Motor neuron (in vitro differentiated cells): ENCODE measurements around the gene ZFPM1. TPM values are rescaled to one million over a fixed set of nuclear protein-coding genes. Genes with fewer than 3 reads are reported as not detected.
"Not testable (repeated sequence)": the region's sequence is repeated elsewhere in the genome, so short reads cannot be mapped to it uniquely, and the experiment has no call there.

ENCODE experiments used
- ATAC-seq, 8 experiments: fragments of 200-7000 bp; cut with Tn5 transposase; replicated peaks in 6 of 8; 2 replicates each; pipeline ENCODE4 v1.8.0; 2021; ENCODE audit warnings: mild to moderate bottlenecking in 8 of 8, moderate library complexity in 8 of 8
- H3K27ac ChIP-seq, 2 donors: fragments of 250-450 bp; sonication (Bioruptor Pico); 2 replicates each; pipeline ENCODE4 v1.9.0; 2021; ENCODE audit warnings: antibody characterized with exemption in 2 of 2, mild to moderate bottlenecking in 2 of 2, moderate library complexity in 1 of 2
- H3K4me1 ChIP-seq, 2 donors: fragments of 250-450 bp; sonication (Bioruptor Pico); replicated peaks in 1 of 2; 2 replicates each; pipeline ENCODE4 v1.6.1; 2021; ENCODE audit warnings: antibody characterized with exemption in 2 of 2, mild to moderate bottlenecking in 2 of 2, moderate library complexity in 1 of 2
- H3K4me3 ChIP-seq, 5 donors: fragments of 250-450 bp; sonication (Bioruptor Pico); 2 replicates each; pipeline ENCODE4 v1.9.0; 2021; ENCODE audit warnings: antibody characterized with exemption in 5 of 5, mild to moderate bottlenecking in 5 of 5, moderate library complexity in 4 of 5
- WGBS, 10 experiments: fragments of 450-650 bp; shearing (Covaris generic); methylation state at CpG; one replicate each; pipeline ENCODE4 v1.0.0; 2022; 5-methylcytosine and 5-hydroxymethylcytosine counted together
- in situ Hi-C, 9 experiments: fragments of 400-800 bp; cut with MboI; loops; one replicate each; pipeline ENCODE4 v1.15.0; 2021; ENCODE audit warnings: low sequenced_read_pairs in 9 of 9, low pct_unique_long_range_greater_than_20kb in 2 of 9; ENCODE audit not compliant: unreplicated experiment in 9 of 9
- total RNA-seq, 8 experiments: library from RNA; unstranded; fragments of 300-600 nt; gene quantifications; 2 replicates each; pipeline versions ENCODE4 v1.2.3 to v1.2.4, GENCODE V29; 2022

ZFPM1 gene
- total RNA-seq, 8 experiments from 2014 or later = 1.4 to 3.4 (median 2.7) TPM

DNA sequence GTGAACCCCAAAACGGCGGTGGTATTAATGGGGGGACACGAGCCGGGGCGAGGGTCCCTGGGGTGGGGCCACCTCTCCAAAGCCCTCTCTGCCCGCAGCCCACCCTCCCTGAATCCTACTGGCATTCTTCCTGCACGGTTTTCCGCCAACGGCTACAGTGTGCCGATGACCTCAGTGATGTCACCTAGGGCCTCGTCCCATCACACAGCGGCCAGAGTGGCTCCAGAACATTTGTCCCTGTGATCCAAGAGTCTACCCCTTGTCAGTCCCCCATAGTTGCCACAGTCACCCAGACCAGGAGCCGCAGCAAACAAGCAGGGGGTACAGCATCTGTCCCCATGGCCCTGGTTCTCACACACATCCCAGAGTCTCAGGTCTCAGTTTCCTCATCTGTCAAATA is 13.9 kb downstream of the ZFPM1 start:
- in situ Hi-C loops = no loop called here
- Histone ChIP-seq H3K4me3 (no peak overlapping the region), H3K27ac (no peak overlapping the region), H3K4me1 (peaks cover 10 to 18% of the 10 kb centered on the region in 2 donors)
- WGBS, 10 experiments = 93 to 100% methylated on average over 1 to 3 of the region's 13 CpGs; no CpG with 5 or more reads in 8 of the 10 experiments
- no peak for ATAC-seq

DNA sequence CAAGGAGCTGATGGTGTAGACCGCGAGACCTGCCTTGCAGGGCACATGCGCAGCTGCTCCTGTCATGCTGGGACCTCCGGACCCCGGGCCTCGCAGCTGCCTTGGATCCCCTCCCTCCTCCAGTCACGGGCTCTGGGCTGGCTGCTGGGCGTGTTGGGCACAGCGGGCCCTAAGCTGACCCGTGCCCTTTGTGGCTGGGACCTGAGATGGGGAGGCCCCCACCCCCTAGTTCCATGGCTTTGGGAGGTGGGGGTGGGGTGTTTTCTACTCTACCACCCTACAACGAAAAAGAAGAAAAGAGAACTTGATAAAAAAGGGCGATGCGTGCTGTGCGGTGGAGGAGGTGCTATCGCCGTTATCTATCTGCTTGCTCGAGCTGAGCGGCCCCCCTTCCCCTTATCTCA is 14.5 kb downstream of the ZFPM1 start:
- WGBS, 10 experiments = 0 to 60% methylated on average over 1 to 2 of the region's 18 CpGs; no CpG with 5 or more reads in 8 of the 10 experiments
- peak in 2 of 8 experiments; percentile 47 to 57 for ATAC-seq
- in situ Hi-C loops = no loop called here
- Histone ChIP-seq H3K4me1 (peaks cover 12 to 20% of the 10 kb centered on the region in 2 donors), H3K27ac (no peak overlapping the region), H3K4me3 (no peak overlapping the region)

DNA sequence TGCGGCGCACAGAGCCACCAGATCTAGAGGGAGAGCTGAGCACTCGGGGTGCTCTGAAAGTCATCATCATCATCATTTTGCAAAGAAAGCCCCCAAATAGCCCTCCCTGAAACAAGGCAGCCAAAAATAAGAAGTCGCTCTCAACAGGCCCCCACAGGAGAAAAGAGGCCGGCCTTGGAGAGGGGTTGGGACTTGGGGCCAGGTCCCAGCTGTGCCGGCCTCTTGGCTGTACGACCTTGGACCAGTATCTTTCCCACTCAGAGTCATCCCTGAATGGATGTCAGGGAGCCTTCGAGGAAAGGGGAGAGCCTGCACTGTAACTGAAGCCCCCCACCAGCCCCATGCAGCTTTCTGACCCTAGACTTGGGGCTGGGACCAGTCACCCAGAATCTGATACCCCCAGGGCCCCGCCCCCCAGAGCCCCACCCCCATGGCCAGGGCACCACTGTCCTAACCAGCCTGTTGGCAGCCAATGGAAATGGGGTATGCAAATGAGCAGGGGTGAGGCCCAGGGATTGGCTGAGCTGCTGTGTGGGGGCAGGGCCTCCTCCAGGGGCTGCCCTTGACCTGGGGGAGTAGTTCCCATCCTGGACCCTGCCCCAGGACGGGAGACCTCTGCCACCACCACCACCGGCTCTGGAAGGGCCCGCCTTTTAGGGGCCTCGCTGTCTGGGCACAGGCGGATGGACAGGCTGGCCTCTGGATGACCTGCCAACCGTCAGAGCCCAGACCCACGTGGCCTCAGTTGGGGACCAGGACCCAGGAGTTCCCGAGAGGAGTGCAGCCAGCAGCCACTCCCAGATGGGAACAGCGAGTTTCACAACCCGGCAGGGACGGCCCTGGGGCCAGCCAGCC is 15.4 kb downstream of the ZFPM1 start:
- in situ Hi-C loops = no loop called here
- Histone ChIP-seq H3K4me1 (peaks cover 22 to 27% of the 10 kb centered on the region in 2 donors), H3K27ac (no peak overlapping the region), H3K4me3 (no peak overlapping the region)
- 10 to 51% (median 45%) methylated on average over 1 to 2 of the region's 20 CpGs; no CpG with 5 or more reads in 6 of the 10 experiments for WGBS, 10 experiments
- ATAC-seq = peak; percentile 66 to 99 (median 74)

DNA sequence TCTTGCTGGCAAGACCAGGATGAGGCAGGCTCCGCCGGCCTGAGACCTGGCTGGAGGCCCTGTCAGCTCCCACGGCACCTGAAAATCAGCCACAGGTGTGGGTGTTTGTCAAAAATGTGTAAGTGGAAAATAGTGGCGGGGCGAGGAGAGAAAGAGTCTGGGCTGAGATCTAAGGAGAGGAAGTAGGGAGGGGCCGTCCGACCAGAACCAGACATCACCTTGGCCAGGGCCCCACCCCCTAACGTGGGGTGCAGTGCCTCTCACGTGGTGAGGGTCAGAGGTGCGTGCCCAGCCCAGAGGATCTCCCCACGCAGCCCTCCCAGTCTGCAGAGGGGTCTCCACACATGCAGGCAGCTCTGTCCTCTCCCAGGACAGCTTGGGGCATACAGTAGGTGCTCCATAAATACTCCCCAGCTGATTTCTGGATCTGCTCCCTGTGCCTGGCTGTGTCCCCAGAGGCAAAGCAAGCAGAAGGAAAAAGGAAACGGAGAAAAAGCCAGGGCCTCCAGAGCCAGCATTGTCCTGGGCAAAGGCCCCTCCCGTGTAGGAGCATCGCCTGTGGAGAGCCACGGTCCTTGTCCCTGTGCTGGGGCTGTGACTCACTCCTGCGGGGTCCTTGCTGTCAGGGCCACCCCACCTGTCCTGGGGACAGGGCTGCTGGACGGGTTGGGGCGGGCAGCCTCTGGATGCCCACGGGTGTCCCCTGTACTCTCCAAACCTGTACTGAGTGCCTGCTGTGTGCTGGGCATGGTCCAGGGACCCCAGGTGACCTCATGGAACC is 16.7 kb downstream of the ZFPM1 start:
- WGBS, 10 experiments = 60 to 89% (median 76%) methylated on average over 1 to 7 of the region's 19 CpGs; no CpG with 5 or more reads in 6 of the 10 experiments
- ATAC-seq = no peak
- in situ Hi-C loops = no loop called here

DNA sequence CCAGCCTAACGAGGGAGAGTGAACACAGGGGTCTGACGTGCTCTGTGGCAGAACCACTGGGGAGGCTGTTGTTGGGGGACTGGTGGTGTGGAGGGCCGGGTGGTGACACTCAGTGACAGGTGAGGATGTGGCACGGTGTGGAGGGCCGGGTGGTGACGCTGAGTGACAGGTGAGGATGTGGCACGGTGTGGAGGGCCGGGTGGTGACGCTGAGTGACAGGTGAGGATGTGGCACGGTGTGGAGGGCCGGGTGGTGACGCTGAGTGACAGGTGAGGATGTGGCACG is 17.3 kb downstream of the ZFPM1 start:
- H3K4me1 ChIP-seq = peaks cover 28 to 29% of the 10 kb centered on the region in 2 donors
- in situ Hi-C loops, ATAC-seq, H3K4me3 ChIP-seq, H3K27ac ChIP-seq: not testable (repeated sequence)
- 92% methylated on average over 2 of the region's 13 CpGs; no CpG with 5 or more reads in 9 of the 10 experiments for WGBS, 10 experiments

More for the DNA sequence above, 16.7 kb downstream of the ZFPM1 start:
- H3K4me1 ChIP-seq = peaks cover 28 to 29% of the 10 kb centered on the region in 2 donors
- no peak overlapping the region for H3K27ac ChIP-seq
- no peak overlapping the region for H3K4me3 ChIP-seq

DNA sequence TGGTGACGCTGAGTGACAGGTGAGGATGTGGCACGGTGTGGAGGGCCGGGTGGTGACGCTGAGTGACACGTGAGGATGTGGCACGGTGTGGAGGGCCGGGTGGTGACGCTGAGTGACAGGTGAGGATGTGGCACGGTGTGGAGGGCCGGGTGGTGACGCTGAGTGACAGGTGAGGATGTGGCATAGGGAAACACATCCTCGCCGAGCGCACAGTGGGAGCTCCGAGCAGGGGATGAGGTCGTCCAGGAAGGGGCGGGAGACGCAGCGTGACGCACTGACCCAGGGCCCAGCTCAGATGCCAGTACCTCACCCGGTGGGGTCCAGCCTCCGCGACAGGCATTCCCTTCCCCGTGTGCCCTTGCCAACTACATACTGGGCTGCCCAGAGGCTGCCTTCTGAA is 17.6 kb downstream of the ZFPM1 start:
- H3K4me1 ChIP-seq = peaks cover 28 to 29% of the 10 kb centered on the region in 2 donors
- in situ Hi-C loops, H3K4me3 ChIP-seq, H3K27ac ChIP-seq, ATAC-seq: not testable (repeated sequence)
- 83 to 100% methylated on average over 1 to 2 of the region's 24 CpGs; no CpG with 5 or more reads in 8 of the 10 experiments for WGBS, 10 experiments

DNA sequence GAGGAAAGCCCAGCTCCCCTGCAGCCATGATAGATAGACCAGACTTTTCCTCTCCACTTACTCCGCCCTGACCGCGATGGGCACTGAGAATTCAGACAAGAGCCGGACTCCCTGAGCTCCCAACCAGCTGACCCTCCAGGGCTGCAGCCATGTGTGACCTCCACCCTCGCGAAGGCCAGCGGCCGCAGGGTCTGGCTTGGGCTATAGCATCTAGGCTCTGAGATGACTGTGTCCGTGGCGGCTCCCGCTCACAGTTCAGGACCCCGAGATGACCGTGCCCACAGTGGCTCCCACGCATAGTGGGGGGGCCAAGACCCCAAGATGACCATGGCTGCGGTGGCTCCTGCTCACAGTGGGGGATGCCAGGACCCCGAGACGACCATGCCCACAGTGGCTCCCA is 18.0 kb downstream of the ZFPM1 start:
- in situ Hi-C loops = no loop called here
- 40 to 100% (median 80%) methylated on average over 1 to 7 of the region's 17 CpGs; no CpG with 5 or more reads in 5 of the 10 experiments for WGBS, 10 experiments
- no peak for ATAC-seq

DNA sequence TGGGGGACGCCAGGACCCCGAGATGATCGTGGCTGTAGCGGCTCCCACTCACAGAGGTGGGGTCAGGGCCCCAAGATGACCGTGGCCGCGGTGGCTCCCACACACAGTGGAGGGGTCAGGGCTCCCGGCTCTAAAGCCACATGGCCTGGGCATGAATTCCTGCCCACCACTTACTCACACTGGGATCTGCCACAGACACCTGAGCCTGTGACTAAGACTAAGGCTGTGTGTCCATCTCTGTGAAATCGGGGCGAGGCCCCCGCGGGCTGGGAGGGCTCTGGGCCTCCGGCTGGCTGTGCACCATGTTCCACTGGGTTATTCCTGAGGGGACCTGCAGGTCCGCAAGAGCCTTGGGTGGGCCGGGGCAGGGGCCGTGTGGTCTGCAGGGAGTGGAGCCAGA is 18.5 kb downstream of the ZFPM1 start:
- no peak overlapping the region for H3K4me3 ChIP-seq
- 92% methylated on average over 7 of the region's 16 CpGs; no CpG with 5 or more reads in 9 of the 10 experiments for WGBS, 10 experiments
- H3K27ac ChIP-seq = no peak overlapping the region
- H3K4me1 ChIP-seq = peaks cover 28 to 29% of the 10 kb centered on the region in 2 donors
- in situ Hi-C loops = no loop called here
- ATAC-seq = no peak

More for the DNA sequence above, 18.0 kb downstream of the ZFPM1 start:
- no peak overlapping the region for H3K27ac ChIP-seq
- H3K4me3 ChIP-seq = no peak overlapping the region
- H3K4me1 ChIP-seq = peaks cover 28 to 29% of the 10 kb centered on the region in 2 donors

DNA sequence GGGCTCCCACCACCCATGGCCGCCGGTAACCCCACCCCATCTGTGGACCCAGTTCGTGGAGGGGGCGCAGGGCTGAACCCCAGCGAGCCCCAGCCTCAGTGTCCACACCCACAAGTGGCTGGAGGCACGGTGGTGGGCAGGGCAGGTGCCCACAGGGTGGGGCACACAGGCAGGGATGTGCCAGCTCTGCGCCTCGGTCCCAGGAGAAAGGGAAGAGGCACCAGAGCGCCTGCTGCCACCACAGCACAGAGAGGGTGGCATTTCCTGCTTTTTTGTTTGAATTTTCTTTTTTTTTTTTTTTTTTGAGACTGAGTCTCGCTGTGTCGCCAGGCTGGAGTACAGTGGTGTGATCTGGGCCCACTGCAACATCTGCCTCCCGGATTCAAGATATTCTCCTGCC is 19.0 kb downstream of the ZFPM1 start:
- peaks cover 26 to 28% of the 10 kb centered on the region in 2 donors for H3K4me1 ChIP-seq
- in situ Hi-C loops = no loop called here
- 81 to 100% (median 100%) methylated on average over 1 to 2 of the region's 12 CpGs; no CpG with 5 or more reads in 5 of the 10 experiments for WGBS, 10 experiments
- no peak overlapping the region for H3K4me3 ChIP-seq
- H3K27ac ChIP-seq = no peak overlapping the region
- ATAC-seq = no peak

DNA sequence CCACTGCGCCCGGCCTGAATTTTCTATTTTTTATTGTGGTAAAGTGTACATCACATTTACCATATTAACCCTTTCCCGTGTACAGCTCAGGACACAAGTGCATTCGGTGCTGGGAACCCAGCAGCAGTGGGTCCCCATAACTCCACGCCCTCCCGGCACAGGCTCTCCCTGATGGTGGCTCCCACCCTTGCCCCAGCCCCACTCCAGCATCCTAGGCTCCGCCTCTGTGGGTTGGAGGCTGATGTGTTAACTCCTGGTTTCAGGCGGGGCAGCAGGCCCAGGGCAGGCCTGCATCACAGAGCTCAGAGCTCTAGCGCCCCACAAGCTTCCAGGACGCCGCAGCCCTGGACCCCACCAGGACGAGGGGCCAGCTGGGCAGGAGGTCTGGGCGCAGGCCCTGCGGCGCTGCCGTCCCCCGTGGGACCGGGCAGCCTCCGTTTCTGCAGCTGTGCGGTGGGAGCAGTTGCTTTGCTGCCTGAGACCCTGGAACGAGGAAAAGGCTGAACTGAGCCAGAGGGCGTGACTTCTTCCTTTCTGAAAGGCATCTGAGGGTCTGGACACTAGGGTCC is 19.6 kb downstream of the ZFPM1 start:
- H3K27ac ChIP-seq = peak overlapping the region; percentile 32 to 42
- WGBS, 10 experiments = 36 to 100% (median 75%) methylated on average over 1 to 11 of the region's 22 CpGs; no CpG with 5 or more reads in 6 of the 10 experiments
- H3K4me3 ChIP-seq = no peak overlapping the region
- ATAC-seq = peak in 6 of 8 experiments; percentile 10 to 29 (median 26)
- in situ Hi-C loops = no loop called here
- peaks cover 24 to 27% of the 10 kb centered on the region in 2 donors for H3K4me1 ChIP-seq

DNA sequence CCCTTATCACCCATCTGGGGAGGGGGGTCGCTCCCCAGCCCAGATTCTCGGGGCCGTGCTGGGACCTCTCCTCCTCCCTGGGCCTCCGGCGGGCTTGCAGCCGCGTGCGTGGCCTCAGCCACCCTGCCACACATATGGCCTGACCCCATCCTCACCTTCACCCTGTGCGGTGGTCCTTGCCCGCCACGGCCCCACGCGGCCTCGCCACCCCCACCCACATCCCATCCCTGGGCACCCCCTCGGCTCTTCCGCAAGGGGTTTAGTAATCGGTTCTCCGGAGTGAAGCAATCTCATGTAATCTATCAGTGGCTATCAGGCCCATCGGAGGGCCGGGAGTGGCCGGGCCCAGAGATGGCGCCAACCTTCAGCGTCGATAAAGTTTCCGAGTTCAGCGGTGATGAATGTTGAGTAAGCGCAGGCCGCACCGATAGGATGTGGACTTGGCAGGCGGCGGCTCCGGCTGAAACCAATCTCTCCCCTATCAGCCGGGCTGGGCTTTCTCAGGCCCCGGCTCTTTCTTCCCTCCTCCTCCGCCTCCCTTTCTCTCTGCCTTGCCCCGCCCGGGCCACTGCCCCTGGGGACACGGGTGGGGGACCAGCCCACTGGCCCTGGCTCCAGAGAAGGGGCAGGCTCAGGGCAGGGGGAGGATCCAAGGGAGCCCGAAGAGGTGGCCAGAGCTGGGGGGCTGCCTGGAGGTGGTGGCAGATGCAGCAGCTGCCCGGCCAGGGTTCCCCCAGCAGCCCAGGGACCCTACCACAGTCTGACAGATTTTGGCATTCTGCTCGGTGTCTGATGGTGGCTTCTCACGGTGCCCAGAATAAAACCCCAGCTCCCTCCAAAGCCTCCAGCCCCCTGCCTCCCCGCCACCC is 20.8 kb downstream of the ZFPM1 start:
- Histone ChIP-seq H3K4me3 (no peak overlapping the region), H3K27ac (peak overlapping the region in 1 of 2 donors; percentile 32), H3K4me1 (peaks cover 31 to 36% of the 10 kb centered on the region in 2 donors)
- in situ Hi-C loops = no loop called here
- 90% methylated on average over 9 of the region's 43 CpGs; no CpG with 5 or more reads in 9 of the 10 experiments for WGBS, 10 experiments
- peak in 1 of 8 experiments; percentile 3 for ATAC-seq

DNA sequence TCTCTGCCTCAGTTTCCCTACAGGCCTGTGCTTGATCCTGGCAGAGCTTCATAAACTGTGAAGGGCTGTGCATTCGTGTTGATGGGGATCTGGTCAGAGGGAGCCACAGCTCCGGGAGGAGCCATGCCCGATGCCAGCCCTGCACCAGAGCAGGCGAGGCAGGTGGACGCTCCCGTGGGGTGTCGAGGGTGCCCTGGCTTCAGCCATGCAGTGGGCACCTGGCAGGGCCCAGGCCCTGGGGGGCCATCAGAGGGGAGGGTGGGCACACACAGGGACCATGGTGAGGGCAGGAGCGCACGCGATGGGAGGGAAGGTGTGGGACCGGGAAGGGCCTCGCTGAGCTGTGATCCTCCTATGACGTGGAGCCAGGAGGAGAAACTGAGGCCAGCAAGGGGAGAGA is 22.0 kb downstream of the ZFPM1 start:
- in situ Hi-C loops = no loop called here
- H3K4me3 ChIP-seq = no peak overlapping the region
- peaks cover 35 to 42% of the 10 kb centered on the region in 2 donors for H3K4me1 ChIP-seq
- 87% methylated on average over 3 of the region's 13 CpGs; no CpG with 5 or more reads in 9 of the 10 experiments for WGBS, 10 experiments
- ATAC-seq = no peak
- no peak overlapping the region for H3K27ac ChIP-seq
